H1 (cell line): ENCODE measurements around the gene PDE4DIP. TPM values are rescaled to one million over a fixed set of nuclear protein-coding genes. Genes with fewer than 3 reads are reported as not detected.
"Not testable (repeated sequence)": the region's sequence is repeated elsewhere in the genome, so short reads cannot be mapped to it uniquely, and the experiment has no call there.

Experiments
- CTCF ChIA-PET: fragments of 300-600 bp; sonication (Branson Sonifier 250); formaldehyde crosslinking; loops from one replicate; lab custom pipeline; 2021; ENCODE audit not compliant: partially characterized antibody; lab: Charles Lee
- POLR2A ChIA-PET: fragments of 300-600 bp; sonication (Branson Sonifier 250); formaldehyde crosslinking; loops from one replicate; lab custom pipeline; 2021; ENCODE audit warnings: inconsistent platforms; ENCODE audit not compliant: partially characterized antibody; lab: Charles Lee
- DNase-seq, 2 experiments: peaks; one replicate each; pipeline versions ENCODE4 v3.0.0 to v3.0.0-alpha.2; 2010 to 2022; ENCODE audit warnings: low spot score in 2 of 2, low read depth in 1 of 2, mixed read lengths in 1 of 2
- FAIRE-seq: peaks from 2 replicates; lab custom pipeline; 2011; peaks lifted over from hg19 to GRCh38; lab: Jason Lieb, UNC
- H2AFZ ChIP-seq: 2 replicates; pipeline ENCODE4 v1.8.1; 2012; ENCODE audit warnings: low read length, inconsistent platforms
- H2AK5ac ChIP-seq: 2 replicates; pipeline ENCODE4 v1.6.1; 2013; ENCODE audit warnings: low read depth, low read length
- H2BK120ac ChIP-seq: replicated peaks from 2 replicates; pipeline ENCODE3; 2013; ENCODE audit warnings: low read depth, low read length, inconsistent platforms
- H2BK12ac ChIP-seq: 2 replicates; pipeline ENCODE4 v1.6.1; 2013; ENCODE audit warnings: low read depth, low read length
- H2BK15ac ChIP-seq: 2 replicates; pipeline ENCODE4 v1.6.1; 2013; ENCODE audit warnings: low read length
- H2BK20ac ChIP-seq: 2 replicates; pipeline ENCODE4 v1.6.1; 2013; ENCODE audit warnings: low read length
- H2BK5ac ChIP-seq: 2 replicates; pipeline ENCODE4 v1.6.1; 2013; ENCODE audit warnings: low read depth, low read length
- H3K14ac ChIP-seq: 2 replicates; pipeline ENCODE4 v1.6.1; 2013; ENCODE audit warnings: inconsistent platforms; ENCODE audit not compliant: insufficient read length
- H3K18ac ChIP-seq: 2 replicates; pipeline ENCODE4 v1.6.1; 2013; ENCODE audit warnings: low read length; ENCODE audit errors: extremely low read depth
- H3K23ac ChIP-seq: 2 replicates; pipeline ENCODE4 v1.6.1; 2013; ENCODE audit warnings: inconsistent platforms; ENCODE audit not compliant: insufficient read length
- H3K23me2 ChIP-seq: 2 replicates; pipeline ENCODE4 v1.6.1; 2013; ENCODE audit warnings: low read depth, low read length
- H3K27ac ChIP-seq: 2 replicates; pipeline ENCODE4 v1.6.1; 2011; ENCODE audit warnings: low read depth, low read length, inconsistent platforms
- H3K27me3 ChIP-seq, 4 experiments: replicated peaks in 1 of 4; 1 replicate in 1 of 4; 2 replicates in 3 of 4; pipeline versions ENCODE4 v1.6.1 to v1.8.1; 2011 to 2013; ENCODE audit warnings: low read length in 3 of 4, mild to moderate bottlenecking in 3 of 4, inconsistent platforms in 2 of 4, mixed read lengths in 2 of 4, moderate library complexity in 1 of 4; ENCODE audit not compliant: control insufficient read depth in 3 of 4, insufficient read depth in 3 of 4; ENCODE audit errors: extremely low read depth in 1 of 4
- H3K36me3 ChIP-seq, 4 experiments: 2 replicates each; pipeline versions ENCODE4 v1.6.1 to v1.8.1; 2011 to 2013; ENCODE audit warnings: mild to moderate bottlenecking in 4 of 4, low read length in 3 of 4, moderate library complexity in 2 of 4, control low read depth in 1 of 4, inconsistent platforms in 1 of 4; ENCODE audit not compliant: insufficient read depth in 4 of 4, control insufficient read depth in 2 of 4
- H3K4ac ChIP-seq: replicated peaks from 2 replicates; pipeline ENCODE3; 2013; ENCODE audit warnings: low read length, low read depth, mixed read lengths, inconsistent platforms; ENCODE audit not compliant: insufficient read length
- H3K4me1 ChIP-seq, 4 experiments: replicated peaks in 1 of 4; 1 replicate in 1 of 4; 2 replicates in 3 of 4; pipeline versions ENCODE4 v1.6.1 to v1.8.1; 2011 to 2013; ENCODE audit warnings: low read length in 3 of 4, inconsistent platforms in 2 of 4, mixed read lengths in 1 of 4; ENCODE audit not compliant: insufficient read depth in 4 of 4, control insufficient read depth in 3 of 4
- H3K4me2 ChIP-seq, 2 experiments: 2 replicates each; pipeline versions ENCODE4 v1.6.1 to v1.8.1; 2011 to 2013; ENCODE audit warnings: low read depth in 2 of 2, low read length in 2 of 2, control low read depth in 1 of 2, inconsistent platforms in 1 of 2, mild to moderate bottlenecking in 1 of 2; ENCODE audit not compliant: insufficient read depth in 1 of 2
- H3K4me3 ChIP-seq, 4 experiments: fragments of 200-600, 300-600 bp in 1 of 4; sonication (generic), shearing (Covaris generic), sonication (Bioruptor Twin) in 1 of 4; 2 replicates each; pipeline versions ENCODE4 v1.5.1 to v1.8.1; 2011 to 2016; ENCODE audit warnings: low read length in 4 of 4, low read depth in 3 of 4, control low read depth in 2 of 4, inconsistent platforms in 2 of 4, mild to moderate bottlenecking in 2 of 4, mixed read lengths in 1 of 4, moderate library complexity in 1 of 4; ENCODE audit not compliant: insufficient read depth in 2 of 4; ENCODE audit errors: extremely low read depth in 1 of 4
- H3K56ac ChIP-seq: replicated peaks from 2 replicates; pipeline ENCODE3; 2013; ENCODE audit warnings: low read depth, mild to moderate bottlenecking, mixed read lengths, low read length, inconsistent platforms; ENCODE audit not compliant: insufficient read length
- H3K79me1 ChIP-seq: 2 replicates; pipeline ENCODE4 v1.6.1; 2013; ENCODE audit warnings: low read depth, low read length, control low read depth
- H3K79me2 ChIP-seq, 2 experiments: 2 replicates each; pipeline versions ENCODE4 v1.6.1 to v1.8.1; 2012 to 2013; ENCODE audit warnings: low read length in 2 of 2, mild to moderate bottlenecking in 2 of 2, inconsistent platforms in 1 of 2; ENCODE audit not compliant: insufficient read depth in 2 of 2, control insufficient read depth in 1 of 2
- H3K9ac ChIP-seq, 4 experiments: replicated peaks in 1 of 4; 1 replicate in 1 of 4; 2 replicates in 3 of 4; pipeline versions ENCODE4 v1.6.1 to v1.8.1; 2011 to 2013; ENCODE audit warnings: low read depth in 3 of 4, low read length in 3 of 4, control low read depth in 2 of 4, mild to moderate bottlenecking in 2 of 4, moderate library complexity in 2 of 4, inconsistent platforms in 1 of 4; ENCODE audit errors: extremely low read depth in 1 of 4
- H3K9me3 ChIP-seq, 2 experiments: 2 replicates each; pipeline versions ENCODE4 v1.6.1 to v1.8.1; 2012 to 2013; ENCODE audit warnings: mild to moderate bottlenecking in 2 of 2, moderate library complexity in 2 of 2, control low read depth in 1 of 2, inconsistent platforms in 1 of 2, low read depth in 1 of 2, low read length in 1 of 2, mixed read lengths in 1 of 2; ENCODE audit not compliant: insufficient read depth in 2 of 2
- H4K20me1 ChIP-seq, 2 experiments: replicated peaks in 1 of 2; 2 replicates each; pipeline versions ENCODE3 to v1.8.1; 2011 to 2013; ENCODE audit warnings: inconsistent platforms in 2 of 2, low read length in 2 of 2, mild to moderate bottlenecking in 1 of 2; ENCODE audit not compliant: insufficient read depth in 2 of 2, control insufficient read depth in 1 of 2
- H4K5ac ChIP-seq: 2 replicates; pipeline ENCODE4 v1.6.1; 2013; ENCODE audit warnings: low read length, low read depth, mixed read lengths, inconsistent platforms; ENCODE audit not compliant: insufficient read length
- H4K8ac ChIP-seq: 2 replicates; pipeline ENCODE4 v1.8.0; 2013; ENCODE audit warnings: mild to moderate bottlenecking, moderate library complexity, low read length, inconsistent platforms; ENCODE audit not compliant: insufficient read depth; ENCODE audit errors: extremely low read depth
- H4K91ac ChIP-seq: replicated peaks from 2 replicates; pipeline ENCODE3; 2013; ENCODE audit warnings: low read length, mixed read lengths, inconsistent platforms; ENCODE audit not compliant: insufficient read length
- WGBS, 2 experiments: shearing (Covaris generic) in 1 of 2; methylation state at CpG; one replicate each; pipeline versions ENCODE4 v1.1.6 to v1.1.7; 2013 to 2015; ENCODE audit warnings: low lambda C conversion rate in 2 of 2, mixed read lengths in 2 of 2, inconsistent platforms in 1 of 2, low coverage in 1 of 2, missing lambda C conversion rate in 1 of 2; ENCODE audit not compliant: insufficient replicate concordance in 2 of 2, insufficient coverage in 1 of 2, insufficient read length in 1 of 2; ENCODE audit errors: extremely low coverage in 1 of 2, missing lambda C conversion rate in 1 of 2; 5-methylcytosine and 5-hydroxymethylcytosine counted together
- polyA plus RNA-seq, 7 experiments: library from polyadenylated mRNA; depleted of rRNA in 3 of 7; stranded (reverse) in 5 of 7; unstranded in 2 of 7; fragments of >200 nt in 5 of 7; fragments of 200-250 nt in 2 of 7; gene quantifications; 1 replicate in 5 of 7; 2 replicates in 1 of 7; 4 replicates in 1 of 7; pipeline versions ENCODE4 v1.2.1 to v1.2.3, GENCODE V29; 2011 to 2013; ENCODE audit warnings: missing spikeins in 2 of 7, mixed read lengths in 2 of 7
- total RNA-seq: library from RNA; stranded (reverse); fragmentation: NEBNext Ultra II Directional; extraction: Animal tissue kit (Norgen Biotek cat#: 25700); gene quantifications from 2 replicates; pipeline ENCODE4 v1.2.1, GENCODE V29; 2021

PDE4DIP gene
- total and polyA plus RNA-seq, 2 of the 8 experiments (the other 6 are each of a cell fraction or from before 2014, with no cell fraction given), result 8.4 to 40.5 TPM

GRCh38 chr1:148929253-148929652 is 85.0 kb downstream of the PDE4DIP start:
- H4K91ac ChIP-seq, H3K4me3 ChIP-seq, H3K79me1 ChIP-seq, H3K23ac ChIP-seq, H3K79me2 ChIP-seq, POLR2A ChIA-PET, H3K14ac ChIP-seq, H3K27me3 ChIP-seq, H2AFZ ChIP-seq, H4K20me1 ChIP-seq, DNase-seq, H2BK15ac ChIP-seq, H3K4me2 ChIP-seq, H2BK120ac ChIP-seq, H3K27ac ChIP-seq, H2BK20ac ChIP-seq, H2AK5ac ChIP-seq, H3K36me3 ChIP-seq, H2BK12ac ChIP-seq, H4K5ac ChIP-seq, H3K56ac ChIP-seq, CTCF ChIA-PET, H3K18ac ChIP-seq, H3K4me1 ChIP-seq, H3K9me3 ChIP-seq, H3K4ac ChIP-seq, H2BK5ac ChIP-seq, H3K9ac ChIP-seq, H4K8ac ChIP-seq, H3K23me2 ChIP-seq, FAIRE-seq: not testable (repeated sequence)

- H3K79me2 ChIP-seq, H4K5ac ChIP-seq, H3K27ac ChIP-seq, H2AFZ ChIP-seq, H3K4me1 ChIP-seq, H3K23ac ChIP-seq, DNase-seq, H3K36me3 ChIP-seq, POLR2A ChIA-PET, H3K23me2 ChIP-seq, H3K18ac ChIP-seq, H3K9ac ChIP-seq, H4K20me1 ChIP-seq, H3K9me3 ChIP-seq, H2AK5ac ChIP-seq, H3K4me2 ChIP-seq, H2BK5ac ChIP-seq, H2BK120ac ChIP-seq, H3K79me1 ChIP-seq, H3K4ac ChIP-seq, H4K91ac ChIP-seq, H3K27me3 ChIP-seq, H2BK20ac ChIP-seq, H3K4me3 ChIP-seq, H2BK12ac ChIP-seq, CTCF ChIA-PET, H3K56ac ChIP-seq, H2BK15ac ChIP-seq, FAIRE-seq, H3K14ac ChIP-seq, H4K8ac ChIP-seq: not testable (repeated sequence)
- whole genome bisulfite sequencing, 2 experiments, result no CpG with 5 or more reads among the region's 3 CpGs
Measured at GRCh38 chr1:148935381-148936002, 91.3 kb downstream of the PDE4DIP start.
